Measurements from ENCODE around the gene DPP9. TPM values are rescaled to one million over a fixed set of nuclear protein-coding genes. Genes with fewer than 3 reads are reported as not detected.

Gene DPP9
- total RNA-seq, 1 donor from 2014 or later = 17.1 TPM

DNA sequence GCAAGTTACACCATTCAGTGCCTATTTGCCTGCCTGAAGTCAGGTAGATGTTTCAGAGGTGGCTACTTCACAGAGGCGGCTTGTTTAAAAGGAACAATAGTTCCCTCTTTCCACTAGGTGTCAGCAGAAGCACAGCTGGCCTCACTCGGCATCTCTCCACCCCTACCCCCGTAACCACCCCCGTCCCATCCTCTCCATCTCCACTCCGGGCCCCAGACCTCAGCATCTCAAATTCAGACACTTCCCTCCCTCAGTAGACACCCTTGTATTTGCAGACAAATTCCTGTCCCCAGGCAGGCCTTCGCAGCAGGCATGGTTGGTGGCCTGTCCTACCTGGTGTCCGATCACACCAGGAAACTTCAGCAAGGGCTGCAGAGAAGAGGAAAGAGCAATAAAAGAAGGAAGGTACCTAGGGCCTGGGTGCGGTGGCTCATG, 9.1 kb upstream of the DPP9 start:
- no peaks in the 10 kb centered on the region for H3K9me3 ChIP-seq (ENCODE audit: low read depth)
- peaks cover 12% of the 10 kb centered on the region for H3K27me3 Mint-ChIP-seq (ENCODE audit: insufficient read depth, low read depth)
- peaks cover 7% of the 10 kb centered on the region for H3F3A ChIP-seq (ENCODE audit: low read depth)
- no peaks in the 10 kb centered on the region for H3K79me2 ChIP-seq (ENCODE audit: low read depth)
- TF ChIP-seq EZH2 (IDR thresholded peaks at IDR 0.05) = no peak
- TF ChIP-seq EZH2phosphoT487 (IDR thresholded peaks at IDR 0.05) = no peak
- TF ChIP-seq, protein P1, sequence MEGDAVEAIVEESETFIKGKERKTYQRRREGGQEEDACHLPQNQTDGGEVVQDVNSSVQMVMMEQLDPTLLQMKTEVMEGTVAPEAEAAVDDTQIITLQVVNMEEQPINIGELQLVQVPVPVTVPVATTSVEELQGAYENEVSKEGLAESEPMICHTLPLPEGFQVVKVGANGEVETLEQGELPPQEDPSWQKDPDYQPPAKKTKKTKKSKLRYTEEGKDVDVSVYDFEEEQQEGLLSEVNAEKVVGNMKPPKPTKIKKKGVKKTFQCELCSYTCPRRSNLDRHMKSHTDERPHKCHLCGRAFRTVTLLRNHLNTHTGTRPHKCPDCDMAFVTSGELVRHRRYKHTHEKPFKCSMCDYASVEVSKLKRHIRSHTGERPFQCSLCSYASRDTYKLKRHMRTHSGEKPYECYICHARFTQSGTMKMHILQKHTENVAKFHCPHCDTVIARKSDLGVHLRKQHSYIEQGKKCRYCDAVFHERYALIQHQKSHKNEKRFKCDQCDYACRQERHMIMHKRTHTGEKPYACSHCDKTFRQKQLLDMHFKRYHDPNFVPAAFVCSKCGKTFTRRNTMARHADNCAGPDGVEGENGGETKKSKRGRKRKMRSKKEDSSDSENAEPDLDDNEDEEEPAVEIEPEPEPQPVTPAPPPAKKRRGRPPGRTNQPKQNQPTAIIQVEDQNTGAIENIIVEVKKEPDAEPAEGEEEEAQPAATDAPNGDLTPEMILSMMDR (IDR thresholded peaks at IDR 0.05) = peak; percentile 80
- H3K27me3 ChIP-seq = no peaks in the 10 kb centered on the region
- H3K4me3 ChIP-seq = peak overlapping the region; percentile 23
- peak overlapping the region; percentile 61 for H3K4me2 ChIP-seq
- H3K36me3 ChIP-seq = no peaks in the 10 kb centered on the region
- H3K4me1 Mint-ChIP-seq = peaks cover 6% of the 10 kb centered on the region
- peak overlapping the region; percentile 55 for H3K4me3 Mint-ChIP-seq
- H3K27ac Mint-ChIP-seq = peak overlapping the region; percentile 84
- H3K27ac ChIP-seq = no peak overlapping the region
- peak; percentile 89 for DNase-seq (ENCODE audit: low spot score)
- H3K36me3 Mint-ChIP-seq = no peaks in the 10 kb centered on the region
- H3K9ac ChIP-seq = no peak overlapping the region
- H4K20me1 ChIP-seq (ENCODE audit: low read depth) = no peaks in the 10 kb centered on the region
- H3K4me1 ChIP-seq = peaks cover 8% of the 10 kb centered on the region
- peak overlapping the region; percentile 86 for H2AFZ ChIP-seq (replicated peaks)
- H3K9me3 Mint-ChIP-seq = no peaks in the 10 kb centered on the region

DNA sequence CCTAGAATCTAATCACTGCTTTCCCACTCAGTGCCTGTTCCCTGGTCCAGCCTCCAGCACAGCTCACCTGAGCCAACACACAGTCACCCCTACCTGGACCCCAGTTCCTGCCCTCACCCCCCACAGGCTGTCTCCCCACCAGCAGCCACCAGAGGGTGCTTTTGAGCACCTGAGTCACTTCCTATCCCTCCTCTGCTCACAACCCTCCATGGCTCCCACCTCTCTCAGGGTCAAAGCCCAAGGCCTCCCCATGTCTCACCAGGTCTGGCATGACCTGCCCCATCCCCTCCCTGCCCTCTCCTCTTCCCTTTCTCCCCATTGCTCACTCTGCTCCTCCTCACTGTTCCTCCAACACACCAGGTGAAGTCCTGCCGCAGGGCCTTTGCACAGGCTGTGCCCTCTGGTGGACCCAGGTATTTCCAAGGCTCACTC, 7.1 kb upstream of the DPP9 start:
- Histone ChIP-seq H3K4me1 (peaks cover 4% of the 10 kb centered on the region), H3K4me2 (no peak overlapping the region), H3K9ac (no peak overlapping the region), H3K27ac (no peak overlapping the region), H3K9me3 (ENCODE audit: low read depth) (no peaks in the 10 kb centered on the region), H3K79me2 (ENCODE audit: low read depth) (no peaks in the 10 kb centered on the region), H3K36me3 (no peaks in the 10 kb centered on the region), H3K27me3 (no peaks in the 10 kb centered on the region), H3F3A (ENCODE audit: low read depth) (peaks cover 7% of the 10 kb centered on the region), H4K20me1 (ENCODE audit: low read depth) (no peaks in the 10 kb centered on the region), H3K4me3 (no peak overlapping the region), H2AFZ (replicated peaks) (no peak overlapping the region)
- Mint-ChIP-seq H3K4me1 (peaks cover 6% of the 10 kb centered on the region), H3K36me3 (no peaks in the 10 kb centered on the region), H3K27me3 (ENCODE audit: insufficient read depth, low read depth) (peaks cover 11% of the 10 kb centered on the region), H3K27ac (no peak overlapping the region), H3K9me3 (no peaks in the 10 kb centered on the region), H3K4me3 (peak overlapping the region; percentile 33)
- TF ChIP-seq, protein P1 (IDR thresholded peaks at IDR 0.05) = peak; percentile 52
- no peak for TF ChIP-seq EZH2phosphoT487 (IDR thresholded peaks at IDR 0.05)
- DNase-seq (ENCODE audit: low spot score) = no peak

- Histone ChIP-seq H3K27me3 (no peaks in the 10 kb centered on the region), H3K27ac (no peak overlapping the region), H3K9me3 (ENCODE audit: low read depth) (no peaks in the 10 kb centered on the region), H3F3A (ENCODE audit: low read depth) (peaks cover 7% of the 10 kb centered on the region), H3K4me2 (no peak overlapping the region), H3K4me3 (no peak overlapping the region), H3K4me1 (peaks cover 4% of the 10 kb centered on the region), H4K20me1 (ENCODE audit: low read depth) (no peaks in the 10 kb centered on the region), H2AFZ (replicated peaks) (no peak overlapping the region), H3K79me2 (ENCODE audit: low read depth) (no peaks in the 10 kb centered on the region), H3K36me3 (no peaks in the 10 kb centered on the region), H3K9ac (no peak overlapping the region)
- TF ChIP-seq, protein P1 (IDR thresholded peaks at IDR 0.05) = no peak
- TF ChIP-seq EZH2 (IDR thresholded peaks at IDR 0.05) = no peak
- TF ChIP-seq EZH2phosphoT487 (IDR thresholded peaks at IDR 0.05) = no peak
- Mint-ChIP-seq H3K27ac (no peak overlapping the region), H3K4me1 (peaks cover 12% of the 10 kb centered on the region), H3K27me3 (ENCODE audit: insufficient read depth, low read depth) (peaks cover 27% of the 10 kb centered on the region), H3K4me3 (no peak overlapping the region), H3K36me3 (peaks cover 2% of the 10 kb centered on the region), H3K9me3 (peaks cover 7% of the 10 kb centered on the region)
- no peak for DNase-seq (ENCODE audit: low spot score)
Observed at GRCh38 chr19:4728871-4729270, 5.2 kb upstream of the DPP9 start.

All from neural progenitor cell (in vitro differentiated cells).